PFSK-1 (cell line): ENCODE results near the gene IFT81.

ENCODE experiments used
- FOXP2 ChIP-seq: optimal IDR thresholded peaks from 2 replicates; pipeline ENCODE3; 2011; ENCODE audit warnings: borderline replicate concordance, control low read depth, inconsistent platforms; ENCODE audit not compliant: insufficient read depth; ENCODE audit errors: extremely low read length, extremely low read depth
- POLR2AphosphoS5 ChIP-seq: IDR thresholded peaks from 2 replicates; pipeline ENCODE4 v1.6.1; 2012; ENCODE audit warnings: low read depth, mild to moderate bottlenecking, control low read depth, low read length, moderate library complexity
- SIN3A ChIP-seq: IDR thresholded peaks from 2 replicates; pipeline ENCODE4 v1.6.1; 2012; ENCODE audit warnings: mild to moderate bottlenecking, low read length, moderate library complexity, borderline replicate concordance; ENCODE audit not compliant: insufficient read depth
- TAF1 ChIP-seq: IDR thresholded peaks from 2 replicates; pipeline ENCODE4 v1.6.1; 2012; ENCODE audit warnings: low read length, control low read depth, borderline replicate concordance; ENCODE audit not compliant: insufficient read depth
- TF ChIP-seq, protein P1 (sequence below), 2 experiments: IDR thresholded peaks; 2 replicates each; pipeline versions ENCODE4 v1.6.1 to v1.8.0; 2011 to 2012; ENCODE audit warnings: low read depth in 2 of 2, low read length in 2 of 2, control low read depth in 1 of 2, inconsistent platforms in 1 of 2, mild to moderate bottlenecking in 1 of 2, moderate library complexity in 1 of 2; ENCODE audit not compliant: insufficient read depth in 1 of 2

The IFT81 gene

GRCh38 chr12:110109837-110110535 lies 14.2 kb upstream of the IFT81 start:
- TF ChIP-seq FOXP2 (no peak), POLR2AphosphoS5 (no peak), TAF1 (no peak), SIN3A (no peak)
- TF ChIP-seq, protein P1, sequence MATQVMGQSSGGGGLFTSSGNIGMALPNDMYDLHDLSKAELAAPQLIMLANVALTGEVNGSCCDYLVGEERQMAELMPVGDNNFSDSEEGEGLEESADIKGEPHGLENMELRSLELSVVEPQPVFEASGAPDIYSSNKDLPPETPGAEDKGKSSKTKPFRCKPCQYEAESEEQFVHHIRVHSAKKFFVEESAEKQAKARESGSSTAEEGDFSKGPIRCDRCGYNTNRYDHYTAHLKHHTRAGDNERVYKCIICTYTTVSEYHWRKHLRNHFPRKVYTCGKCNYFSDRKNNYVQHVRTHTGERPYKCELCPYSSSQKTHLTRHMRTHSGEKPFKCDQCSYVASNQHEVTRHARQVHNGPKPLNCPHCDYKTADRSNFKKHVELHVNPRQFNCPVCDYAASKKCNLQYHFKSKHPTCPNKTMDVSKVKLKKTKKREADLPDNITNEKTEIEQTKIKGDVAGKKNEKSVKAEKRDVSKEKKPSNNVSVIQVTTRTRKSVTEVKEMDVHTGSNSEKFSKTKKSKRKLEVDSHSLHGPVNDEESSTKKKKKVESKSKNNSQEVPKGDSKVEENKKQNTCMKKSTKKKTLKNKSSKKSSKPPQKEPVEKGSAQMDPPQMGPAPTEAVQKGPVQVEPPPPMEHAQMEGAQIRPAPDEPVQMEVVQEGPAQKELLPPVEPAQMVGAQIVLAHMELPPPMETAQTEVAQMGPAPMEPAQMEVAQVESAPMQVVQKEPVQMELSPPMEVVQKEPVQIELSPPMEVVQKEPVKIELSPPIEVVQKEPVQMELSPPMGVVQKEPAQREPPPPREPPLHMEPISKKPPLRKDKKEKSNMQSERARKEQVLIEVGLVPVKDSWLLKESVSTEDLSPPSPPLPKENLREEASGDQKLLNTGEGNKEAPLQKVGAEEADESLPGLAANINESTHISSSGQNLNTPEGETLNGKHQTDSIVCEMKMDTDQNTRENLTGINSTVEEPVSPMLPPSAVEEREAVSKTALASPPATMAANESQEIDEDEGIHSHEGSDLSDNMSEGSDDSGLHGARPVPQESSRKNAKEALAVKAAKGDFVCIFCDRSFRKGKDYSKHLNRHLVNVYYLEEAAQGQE (IDR thresholded peaks at IDR 0.05; ENCODE audit: insufficient read depth in 1 of 2, low read depth in 2 of 2, low read length in 2 of 2), result no peak

DNA sequence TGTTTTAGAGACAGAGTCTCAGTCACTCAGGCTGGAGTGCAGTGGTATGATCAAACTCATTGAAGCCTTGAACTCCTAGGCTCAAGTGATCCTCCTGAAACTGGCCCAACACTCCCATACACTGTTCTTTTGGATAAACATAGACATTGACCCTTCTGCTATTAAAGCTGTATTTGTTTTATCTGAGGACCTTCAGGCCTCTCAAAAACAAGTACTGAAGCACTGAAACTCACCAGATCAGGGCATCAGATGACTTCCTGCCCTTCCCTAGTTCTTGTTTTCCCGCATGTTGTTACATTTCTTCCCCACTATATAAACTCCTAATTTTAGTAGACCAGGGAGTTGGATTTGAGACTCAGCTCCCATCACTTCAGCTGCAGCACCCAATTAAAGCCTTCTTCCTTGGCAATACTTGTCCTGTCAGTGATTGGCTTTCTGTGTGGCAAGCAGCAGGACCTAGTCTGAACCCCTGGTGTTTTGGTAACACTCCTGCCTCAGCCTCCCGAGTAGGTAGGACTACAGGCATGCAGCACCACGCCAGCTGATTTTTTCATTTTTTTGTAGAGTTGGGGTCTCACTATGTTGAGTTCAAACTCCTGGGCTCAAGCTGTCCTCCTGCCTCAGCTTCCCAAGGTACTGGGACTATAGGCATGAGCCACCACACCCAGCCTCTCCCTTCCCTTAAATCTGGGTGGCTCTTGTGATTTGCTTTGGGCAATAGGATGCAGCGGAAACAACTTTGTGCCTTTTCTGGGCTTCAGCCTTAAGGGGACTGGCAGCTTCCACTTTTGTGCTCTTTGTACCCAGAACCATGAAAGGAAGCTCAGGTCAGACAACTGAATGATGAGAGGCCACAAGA lies 12.5 kb upstream of the IFT81 start:
- no peak for TF ChIP-seq TAF1
- TF ChIP-seq SIN3A, result no peak
- no peak for TF ChIP-seq FOXP2
- TF ChIP-seq, protein P1 (IDR thresholded peaks at IDR 0.05; ENCODE audit: insufficient read depth in 1 of 2, low read depth in 2 of 2, low read length in 2 of 2), result no peak
- no peak for TF ChIP-seq POLR2AphosphoS5

DNA sequence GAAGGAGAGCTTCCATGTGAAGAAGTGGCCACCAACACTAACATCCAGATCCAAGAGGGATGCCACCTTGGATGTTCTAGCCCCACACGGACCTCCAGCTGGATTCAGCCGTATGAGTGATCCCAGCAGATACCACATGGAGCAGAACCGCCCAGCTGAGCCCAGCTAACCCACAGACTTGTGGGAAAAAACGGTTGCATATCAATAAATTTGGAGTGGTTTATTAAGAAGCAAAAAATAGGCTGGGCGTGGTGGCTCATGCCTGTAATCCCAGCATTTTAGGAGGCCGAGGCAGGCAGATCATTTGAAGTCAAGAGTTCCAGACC lies 11.9 kb upstream of the IFT81 start:
- TF ChIP-seq TAF1, result no peak
- TF ChIP-seq, protein P1 (IDR thresholded peaks at IDR 0.05; ENCODE audit: insufficient read depth in 1 of 2, low read depth in 2 of 2, low read length in 2 of 2), result no peak
- no peak for TF ChIP-seq FOXP2
- TF ChIP-seq POLR2AphosphoS5, result no peak
- no peak for TF ChIP-seq SIN3A

- TF ChIP-seq, protein P1 (IDR thresholded peaks at IDR 0.05; ENCODE audit: insufficient read depth in 1 of 2, low read depth in 2 of 2, low read length in 2 of 2), result no peak
Observed at GRCh38 chr12:110114528-110114937, 9.6 kb upstream of the IFT81 start.
